ENCODE measurements around the gene KRT37.

Gene KRT37

GRCh38 chr17:41416479-41416878 is 7.9 kb downstream of the KRT37 start:
- H3K4me2 ChIP-seq (ENCODE audit: low read length): no peak overlapping the region
- H3F3A ChIP-seq (ENCODE audit: insufficient read depth, low read length): no peaks in the 10 kb centered on the region
- no peak for TF ChIP-seq CTCF (IDR thresholded peaks at IDR 0.05; ENCODE audit: low read length)
- no peak for TF ChIP-seq EZH2 (IDR thresholded peaks at IDR 0.05; ENCODE audit: borderline replicate concordance, low read length)
- no peaks in the 10 kb centered on the region for H3K9me3 ChIP-seq (ENCODE audit: low read length)
- H3K79me2 ChIP-seq (ENCODE audit: insufficient read depth, low read length): no peaks in the 10 kb centered on the region
- no peaks in the 10 kb centered on the region for H3K4me1 ChIP-seq (ENCODE audit: insufficient read depth, low read length, severe bottlenecking)
- no peak overlapping the region for H3K4me3 ChIP-seq (ENCODE audit: low read depth, low read length, poor library complexity, severe bottlenecking)
- H3K27ac ChIP-seq (ENCODE audit: low read depth, low read length, poor library complexity, severe bottlenecking): no peak overlapping the region
- no peaks in the 10 kb centered on the region for H3K36me3 ChIP-seq (ENCODE audit: insufficient read depth, low read length)
- H3K27me3 ChIP-seq (ENCODE audit: insufficient read depth, low read length): no peaks in the 10 kb centered on the region
- no peak overlapping the region for H3K9ac ChIP-seq (ENCODE audit: low read length)
- no peaks in the 10 kb centered on the region for H3K9me2 ChIP-seq (ENCODE audit: low read depth, low read length)
- no peak overlapping the region for H2AFZ ChIP-seq (ENCODE audit: low read length)
- no peaks in the 10 kb centered on the region for H4K20me1 ChIP-seq (ENCODE audit: insufficient read depth, low read length)

- Histone ChIP-seq H3K4me2 (ENCODE audit: low read length) (no peak overlapping the region), H3K36me3 (ENCODE audit: insufficient read depth, low read length) (no peaks in the 10 kb centered on the region), H3K9me2 (ENCODE audit: low read depth, low read length) (no peaks in the 10 kb centered on the region), H3K4me1 (ENCODE audit: insufficient read depth, low read length, severe bottlenecking) (no peaks in the 10 kb centered on the region), H3K27me3 (ENCODE audit: insufficient read depth, low read length) (no peaks in the 10 kb centered on the region), H3K9ac (ENCODE audit: low read length) (no peak overlapping the region), H2AFZ (ENCODE audit: low read length) (no peak overlapping the region), H3K9me3 (ENCODE audit: low read length) (no peaks in the 10 kb centered on the region), H3K27ac (ENCODE audit: low read depth, low read length, poor library complexity, severe bottlenecking) (no peak overlapping the region), H3K4me3 (ENCODE audit: low read depth, low read length, poor library complexity, severe bottlenecking) (no peak overlapping the region), H3F3A (ENCODE audit: insufficient read depth, low read length) (no peaks in the 10 kb centered on the region), H4K20me1 (ENCODE audit: insufficient read depth, low read length) (no peaks in the 10 kb centered on the region), H3K79me2 (ENCODE audit: insufficient read depth, low read length) (no peaks in the 10 kb centered on the region)
- no peak for TF ChIP-seq EZH2 (IDR thresholded peaks at IDR 0.05; ENCODE audit: borderline replicate concordance, low read length)
- TF ChIP-seq CTCF (IDR thresholded peaks at IDR 0.05; ENCODE audit: low read length): no peak
Measured at GRCh38 chr17:41415833-41416335, 8.5 kb downstream of the KRT37 start.

DNA sequence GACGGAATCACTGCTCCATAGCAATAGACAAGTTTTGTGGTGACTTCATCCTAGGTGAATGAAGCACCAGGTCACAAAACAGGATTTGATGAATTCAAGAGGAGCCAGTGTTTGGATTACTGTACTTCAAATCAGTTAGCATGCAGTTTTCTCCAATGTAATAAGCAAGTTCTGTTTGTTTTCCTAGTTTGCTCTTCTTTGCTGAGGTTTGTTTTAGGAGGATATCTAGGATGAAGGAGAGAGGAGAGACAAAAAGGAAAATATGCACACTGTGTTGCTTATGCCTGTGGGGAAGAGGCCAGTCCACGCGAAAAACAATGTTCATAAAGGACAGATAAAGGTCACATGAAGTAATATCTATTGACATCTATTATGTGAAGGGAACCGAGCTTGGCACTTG is 9.0 kb downstream of the KRT37 start:
- H3K9me2 ChIP-seq (ENCODE audit: low read depth, low read length): no peaks in the 10 kb centered on the region
- no peaks in the 10 kb centered on the region for H3K4me1 ChIP-seq (ENCODE audit: insufficient read depth, low read length, severe bottlenecking)
- H3K27ac ChIP-seq (ENCODE audit: low read depth, low read length, poor library complexity, severe bottlenecking): no peak overlapping the region
- no peak overlapping the region for H3K9ac ChIP-seq (ENCODE audit: low read length)
- H3F3A ChIP-seq (ENCODE audit: insufficient read depth, low read length): no peaks in the 10 kb centered on the region
- H3K9me3 ChIP-seq (ENCODE audit: low read length): no peaks in the 10 kb centered on the region
- no peak overlapping the region for H3K4me2 ChIP-seq (ENCODE audit: low read length)
- no peaks in the 10 kb centered on the region for H3K36me3 ChIP-seq (ENCODE audit: insufficient read depth, low read length)
- no peak overlapping the region for H2AFZ ChIP-seq (ENCODE audit: low read length)
- TF ChIP-seq CTCF (IDR thresholded peaks at IDR 0.05; ENCODE audit: low read length): no peak
- TF ChIP-seq EZH2 (IDR thresholded peaks at IDR 0.05; ENCODE audit: borderline replicate concordance, low read length): no peak
- H3K27me3 ChIP-seq (ENCODE audit: insufficient read depth, low read length): no peaks in the 10 kb centered on the region
- H3K4me3 ChIP-seq (ENCODE audit: low read depth, low read length, poor library complexity, severe bottlenecking): no peak overlapping the region
- H4K20me1 ChIP-seq (ENCODE audit: insufficient read depth, low read length): no peaks in the 10 kb centered on the region
- H3K79me2 ChIP-seq (ENCODE audit: insufficient read depth, low read length): no peaks in the 10 kb centered on the region
